NCI-H1105 treated with DMSO at 0.1 percent for 48 hours (cell line): Measurements from ENCODE around the gene ADD1.
"Not testable (repeated sequence)": the region's sequence is repeated elsewhere in the genome, so short reads cannot be mapped to it uniquely, and the experiment has no call there.

Experiments used
- DNase-seq: peaks from one replicate; lab custom pipeline; 2025; lab: John Stamatoyannopoulos, UW

The ADD1 gene

GRCh38 chr4:2934077-2934812 lies 90.6 kb downstream of the ADD1 start:
- no peak for DNase-seq

- DNase-seq, result peak; percentile 63
These were observed 91.4 kb downstream of the ADD1 start for GRCh38 chr4:2934813-2935761.

GRCh38 chr4:2935762-2936743 lies 92.4 kb downstream of the ADD1 start:
- DNase-seq, result no peak

- no peak for DNase-seq
These were observed 93.1 kb downstream of the ADD1 start for GRCh38 chr4:2936773-2937145.

- DNase-seq, result no peak
These were observed 93.7 kb downstream of the ADD1 start for GRCh38 chr4:2937146-2937857.

- no peak for DNase-seq
These were observed 94.3 kb downstream of the ADD1 start for GRCh38 chr4:2937986-2938385.

GRCh38 chr4:2938411-2938810 lies 94.8 kb downstream of the ADD1 start:
- not testable (repeated sequence) for DNase-seq

- no peak for DNase-seq
These were observed 95.3 kb downstream of the ADD1 start for GRCh38 chr4:2938906-2939305.

GRCh38 chr4:2939383-2940243 lies 96.0 kb downstream of the ADD1 start:
- no peak for DNase-seq

GRCh38 chr4:2940267-2941137 lies 96.9 kb downstream of the ADD1 start:
- no peak for DNase-seq

GRCh38 chr4:2941138-2942036 lies 97.7 kb downstream of the ADD1 start:
- no peak for DNase-seq

- no peak for DNase-seq
These were observed 98.4 kb downstream of the ADD1 start for GRCh38 chr4:2942037-2942531.

- no peak for DNase-seq
These were observed 99.1 kb downstream of the ADD1 start for GRCh38 chr4:2942532-2943363.

GRCh38 chr4:2943364-2944090 lies 99.9 kb downstream of the ADD1 start:
- DNase-seq, result no peak

GRCh38 chr4:2944091-2944482 lies 100.4 kb downstream of the ADD1 start:
- DNase-seq, result no peak
